ENCODE results near the gene FAIM2. TPM values are rescaled to one million over a fixed set of nuclear protein-coding genes. Genes with fewer than 3 reads are reported as not detected.

FAIM2 gene
- total RNA-seq, 1 donor from 2014 or later: not detected

- no peak for DNase-seq (ENCODE audit: low read depth)
- TF ChIP-seq, protein P1, sequence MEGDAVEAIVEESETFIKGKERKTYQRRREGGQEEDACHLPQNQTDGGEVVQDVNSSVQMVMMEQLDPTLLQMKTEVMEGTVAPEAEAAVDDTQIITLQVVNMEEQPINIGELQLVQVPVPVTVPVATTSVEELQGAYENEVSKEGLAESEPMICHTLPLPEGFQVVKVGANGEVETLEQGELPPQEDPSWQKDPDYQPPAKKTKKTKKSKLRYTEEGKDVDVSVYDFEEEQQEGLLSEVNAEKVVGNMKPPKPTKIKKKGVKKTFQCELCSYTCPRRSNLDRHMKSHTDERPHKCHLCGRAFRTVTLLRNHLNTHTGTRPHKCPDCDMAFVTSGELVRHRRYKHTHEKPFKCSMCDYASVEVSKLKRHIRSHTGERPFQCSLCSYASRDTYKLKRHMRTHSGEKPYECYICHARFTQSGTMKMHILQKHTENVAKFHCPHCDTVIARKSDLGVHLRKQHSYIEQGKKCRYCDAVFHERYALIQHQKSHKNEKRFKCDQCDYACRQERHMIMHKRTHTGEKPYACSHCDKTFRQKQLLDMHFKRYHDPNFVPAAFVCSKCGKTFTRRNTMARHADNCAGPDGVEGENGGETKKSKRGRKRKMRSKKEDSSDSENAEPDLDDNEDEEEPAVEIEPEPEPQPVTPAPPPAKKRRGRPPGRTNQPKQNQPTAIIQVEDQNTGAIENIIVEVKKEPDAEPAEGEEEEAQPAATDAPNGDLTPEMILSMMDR (conservative IDR thresholded peaks at IDR 0.05; ENCODE audit: low read depth, low read length): no peak
- H3K4me3 ChIP-seq (ENCODE audit: low read depth, low read length): no peak overlapping the region
Observed at GRCh38 chr12:49868952-49869815, 34.5 kb downstream of the FAIM2 start.

DNA sequence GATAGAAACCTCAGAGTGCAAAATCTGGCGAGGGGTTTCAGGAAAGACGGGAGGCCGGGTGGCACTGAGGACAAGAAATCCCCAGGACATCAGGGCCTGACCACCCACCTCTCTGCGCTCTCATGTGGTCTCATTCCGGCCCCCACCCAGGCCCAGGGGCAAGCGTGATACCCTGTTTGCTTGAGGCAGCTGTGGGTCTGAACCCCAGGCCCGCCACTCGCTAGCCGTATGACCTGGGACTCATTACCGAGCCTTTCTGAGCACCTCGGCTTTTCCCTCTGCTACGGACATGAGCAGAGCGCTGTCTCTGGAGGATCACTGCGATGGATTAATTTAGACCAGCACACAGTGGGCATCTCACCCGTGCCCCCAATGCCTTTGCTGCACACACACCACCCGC, 35.3 kb downstream of the FAIM2 start:
- no peak overlapping the region for H3K4me3 ChIP-seq (ENCODE audit: low read depth, low read length)
- TF ChIP-seq, protein P1 (conservative IDR thresholded peaks at IDR 0.05; ENCODE audit: low read depth, low read length): no peak
- no peak for DNase-seq (ENCODE audit: low read depth)

GRCh38 chr12:49867570-49868341, 35.9 kb downstream of the FAIM2 start:
- no peak overlapping the region for H3K4me3 ChIP-seq (ENCODE audit: low read depth, low read length)
- TF ChIP-seq, protein P1 (conservative IDR thresholded peaks at IDR 0.05; ENCODE audit: low read depth, low read length): no peak
- no peak for DNase-seq (ENCODE audit: low read depth)

- no peak overlapping the region for H3K4me3 ChIP-seq (ENCODE audit: low read depth, low read length)
- TF ChIP-seq, protein P1 (conservative IDR thresholded peaks at IDR 0.05; ENCODE audit: low read depth, low read length): peak; percentile 97
- no peak for DNase-seq (ENCODE audit: low read depth)
Observed at GRCh38 chr12:49866859-49867569, 36.7 kb downstream of the FAIM2 start.

- no peak for DNase-seq (ENCODE audit: low read depth)
- H3K4me3 ChIP-seq (ENCODE audit: low read depth, low read length): no peak overlapping the region
- TF ChIP-seq, protein P1 (conservative IDR thresholded peaks at IDR 0.05; ENCODE audit: low read depth, low read length): no peak
Observed at GRCh38 chr12:49865782-49866135, 37.9 kb downstream of the FAIM2 start.

GRCh38 chr12:49865109-49865781, 38.5 kb downstream of the FAIM2 start:
- DNase-seq (ENCODE audit: low read depth): no peak
- TF ChIP-seq, protein P1 (conservative IDR thresholded peaks at IDR 0.05; ENCODE audit: low read depth, low read length): no peak

More at GRCh38 chr12:49865109-49865781, 38.5 kb downstream of the FAIM2 start:
- H3K4me3 ChIP-seq (ENCODE audit: low read depth, low read length): no peak overlapping the region
